K562 (cell line): ENCODE data around the gene ENG. TPM values are rescaled to one million over a fixed set of nuclear protein-coding genes. Genes with fewer than 3 reads are reported as not detected.

Experiments used
- BHLHE40 ChIP-seq: IDR thresholded peaks from 2 replicates; pipeline ENCODE4 v1.6.1; 2011; ENCODE audit warnings: low read length, improper control_type of control experiment
- CREM ChIP-seq: IDR thresholded peaks from 2 replicates; pipeline ENCODE4 v1.6.1; 2014; ENCODE audit warnings: antibody characterized with exemption, low read depth
- DMBX1 ChIP-seq: fragments of 250-450 bp; sonication (Bioruptor Pico); IDR thresholded peaks from 2 replicates; pipeline ENCODE4 v1.8.0; 2022; ENCODE audit warnings: inconsistent platforms, mild to moderate bottlenecking, moderate library complexity, borderline replicate concordance
- DNMT1 ChIP-seq: fragments of 450-650 bp; IDR thresholded peaks from 2 replicates; pipeline ENCODE4 v1.6.1; 2016; ENCODE audit warnings: antibody characterized with exemption, mild to moderate bottlenecking
- HDAC8 ChIP-seq: fragments of 450-650 bp; IDR thresholded peaks from 2 replicates; pipeline ENCODE4 v1.6.1; 2016; ENCODE audit warnings: mild to moderate bottlenecking, missing genetic modification characterization, moderate library complexity, missing compliant biosample characterization
- MIER1 ChIP-seq: fragments of 450-650 bp; IDR thresholded peaks from 2 replicates; pipeline ENCODE4 v1.6.1; 2016; ENCODE audit warnings: antibody characterized with exemption, mild to moderate bottlenecking, low read depth
- MTA3 ChIP-seq: fragments of 450-650 bp; formaldehyde crosslinking; IDR thresholded peaks from 2 replicates; pipeline ENCODE4 v1.6.1; 2017; ENCODE audit warnings: mild to moderate bottlenecking, borderline replicate concordance
- POLR2G ChIP-seq: fragments of 200-400 bp; formaldehyde crosslinking; IDR thresholded peaks from 2 replicates; pipeline ENCODE4 v1.6.1; 2017; ENCODE audit warnings: low read depth, mild to moderate bottlenecking, antibody characterized with exemption, low read length, moderate library complexity
- PTBP1 ChIP-seq: fragments of 200-400 bp; formaldehyde crosslinking; IDR thresholded peaks from 2 replicates; pipeline ENCODE4 v1.6.1; 2017; ENCODE audit warnings: low read depth, low read length
- SMC3 ChIP-seq: conservative IDR thresholded peaks from 2 replicates; pipeline ENCODE4 v1.6.1; 2011; ENCODE audit warnings: low read depth, low read length, improper control_type of control experiment; ENCODE audit not compliant: insufficient read depth
- SOX6 ChIP-seq: fragments of 450-650 bp; IDR thresholded peaks from 2 replicates; pipeline ENCODE4 v1.6.1; 2014; ENCODE audit warnings: mild to moderate bottlenecking
- STAG1 ChIP-seq: sonication (generic); formaldehyde crosslinking; IDR thresholded peaks from 2 replicates; pipeline ENCODE4 v1.5.0; 2020; ENCODE audit warnings: missing genetic modification reagents, borderline replicate concordance
- TFAM ChIP-seq: fragments of 250-450 bp; sonication (Bioruptor Pico); conservative IDR thresholded peaks from 2 replicates; pipeline ENCODE4 v1.5.0; 2021; ENCODE audit warnings: mild to moderate bottlenecking, moderate library complexity
- ZEB2 ChIP-seq: fragments of 450-650 bp; IDR thresholded peaks from 2 replicates; pipeline ENCODE4 v1.6.1; 2016
- ZNF121 ChIP-seq: sonication (generic); formaldehyde crosslinking; conservative IDR thresholded peaks from 2 replicates; pipeline ENCODE4 v1.8.0; 2022; ENCODE audit warnings: missing genetic modification reagents
- ZNF143 ChIP-seq: sonication (generic); formaldehyde crosslinking; IDR thresholded peaks from 2 replicates; pipeline ENCODE4 v1.9.0; 2022; ENCODE audit warnings: mild to moderate bottlenecking, missing genetic modification reagents
- ZNF766 ChIP-seq: fragments of 200-800 bp; sonication (Bioruptor generic); conservative IDR thresholded peaks from 2 replicates; pipeline ENCODE4 v1.6.1; 2016; ENCODE audit warnings: missing genetic modification characterization, missing compliant biosample characterization
- polyA plus RNA-seq, 8 experiments: library from polyadenylated mRNA; depleted of rRNA in 4 of 8; stranded (reverse) in 5 of 8; unstranded in 3 of 8; fragments of >200 nt; fragmentation: Nextera tagmentation in 2 of 8; fragmentation: Illumina TruSeq in 1 of 8; extraction: Ambion mirVana in 2 of 8; extraction: Trizol in 1 of 8; gene quantifications; 2 replicates each; pipeline versions ENCODE4 v1.2.1 to v1.2.3, GENCODE V29; 2011 to 2014; ENCODE audit warnings: inconsistent platforms in 1 of 8, missing spikeins in 1 of 8
- total RNA-seq, 7 experiments: library from RNA; depleted of rRNA in 6 of 7; stranded (reverse); fragments of >200 nt in 6 of 7; fragmentation: Illumina TruSeq in 2 of 7; extraction: Trizol in 2 of 7; gene quantifications; 2 replicates each; pipeline versions ENCODE4 v1.2.1 to v1.2.3, GENCODE V29; 2011 to 2021; ENCODE audit warnings: low replicate concordance in 1 of 7
- TF ChIP-seq, protein P1 (sequence below): sonication (generic); formaldehyde crosslinking; IDR thresholded peaks from 2 replicates; pipeline ENCODE4 v1.8.1; 2023; ENCODE audit warnings: mild to moderate bottlenecking, missing genetic modification reagents
- TF ChIP-seq, protein P2 (sequence below): fragments of 450-650 bp; IDR thresholded peaks from 2 replicates; pipeline ENCODE4 v1.6.1; 2018; ENCODE audit not compliant: partially characterized antibody
- TF ChIP-seq, protein P3 (sequence below): fragments of 450-650 bp; IDR thresholded peaks from 2 replicates; pipeline ENCODE4 v1.6.1; 2016
- TF ChIP-seq, protein P4 (sequence below): fragments of 250-450 bp; sonication (Bioruptor Pico); IDR thresholded peaks from 2 replicates; pipeline ENCODE4 v1.8.0; 2022; ENCODE audit warnings: moderate library complexity, mild to moderate bottlenecking, inconsistent platforms

The ENG gene
- total and polyA plus RNA-seq, 9 of the 15 experiments (the other 6 are each of a cell fraction or from before 2014, with no cell fraction given), result 0.04 to 0.40 (median 0.14) TPM; not detected in 1

DNA sequence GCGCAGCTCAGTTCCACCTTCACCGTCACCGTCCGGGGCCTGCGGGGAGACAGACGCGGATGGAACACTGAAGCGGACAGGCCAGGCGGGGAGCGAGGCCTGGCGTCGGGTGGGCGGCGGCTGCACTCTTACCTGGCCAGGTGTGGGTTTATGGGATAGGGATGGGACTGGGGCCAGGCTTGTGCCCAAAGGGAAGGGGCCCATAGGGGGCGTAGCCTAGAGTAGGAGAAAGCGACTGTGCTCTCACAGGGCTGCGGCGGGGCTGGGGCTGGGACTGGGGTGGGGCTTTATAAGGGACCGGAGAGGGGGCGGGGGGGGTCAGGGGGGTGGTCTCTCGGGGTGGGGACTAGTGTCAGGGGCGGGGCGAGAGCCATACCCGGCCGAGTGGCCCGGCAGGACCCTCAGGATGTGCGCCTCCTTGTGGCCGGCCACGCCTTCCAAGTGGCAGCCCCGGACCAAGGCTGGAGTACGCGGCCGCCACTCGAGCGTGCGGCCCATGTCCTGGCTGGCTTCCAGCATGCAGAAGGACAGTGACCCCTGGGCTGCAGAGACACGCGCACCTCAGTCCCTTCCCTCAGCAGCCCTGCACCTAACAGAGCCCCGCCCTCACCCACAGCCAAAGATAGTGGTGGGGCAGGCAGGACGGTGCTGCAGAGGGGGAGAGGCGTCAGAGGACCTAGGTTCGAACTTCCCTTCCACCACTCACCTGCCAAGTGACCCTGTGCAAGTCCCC is 29.0 kb downstream of the ENG start (continued):
- TF ChIP-seq DNMT1 (no peak), CREM (peak; percentile 18; the same call in 1 of the 2 replicates), ZNF143 (CRISPR knock-in tag) (no peak), POLR2G (peak; percentile 69), ZNF766 (CRISPR knock-in tag) (0 out of 2 replicates have a peak, but pooled peaks have one; percentile 31), SOX6 (no peak), DMBX1 (CRISPR knock-in tag) (no peak), HDAC8 (tag) (no peak), SMC3 (peak; percentile 46; the same call in 1 of the 2 replicates), STAG1 (no peak), ZEB2 (0 out of 2 replicates have a peak, but pooled peaks have one; percentile 31), MIER1 (no peak), ZNF121 (CRISPR knock-in tag) (no peak), PTBP1 (no peak), MTA3 (peak; percentile 51; the same call in 1 of the 2 replicates), BHLHE40 (peak; percentile 58), TFAM (CRISPR knock-in tag) (no peak)
- TF ChIP-seq, protein P1, sequence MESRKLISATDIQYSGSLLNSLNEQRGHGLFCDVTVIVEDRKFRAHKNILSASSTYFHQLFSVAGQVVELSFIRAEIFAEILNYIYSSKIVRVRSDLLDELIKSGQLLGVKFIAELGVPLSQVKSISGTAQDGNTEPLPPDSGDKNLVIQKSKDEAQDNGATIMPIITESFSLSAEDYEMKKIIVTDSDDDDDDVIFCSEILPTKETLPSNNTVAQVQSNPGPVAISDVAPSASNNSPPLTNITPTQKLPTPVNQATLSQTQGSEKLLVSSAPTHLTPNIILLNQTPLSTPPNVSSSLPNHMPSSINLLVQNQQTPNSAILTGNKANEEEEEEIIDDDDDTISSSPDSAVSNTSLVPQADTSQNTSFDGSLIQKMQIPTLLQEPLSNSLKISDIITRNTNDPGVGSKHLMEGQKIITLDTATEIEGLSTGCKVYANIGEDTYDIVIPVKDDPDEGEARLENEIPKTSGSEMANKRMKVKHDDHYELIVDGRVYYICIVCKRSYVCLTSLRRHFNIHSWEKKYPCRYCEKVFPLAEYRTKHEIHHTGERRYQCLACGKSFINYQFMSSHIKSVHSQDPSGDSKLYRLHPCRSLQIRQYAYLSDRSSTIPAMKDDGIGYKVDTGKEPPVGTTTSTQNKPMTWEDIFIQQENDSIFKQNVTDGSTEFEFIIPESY (CRISPR knock-in tag), result peak; percentile 44; the same call in 1 of the 2 replicates
- TF ChIP-seq, protein P2, sequence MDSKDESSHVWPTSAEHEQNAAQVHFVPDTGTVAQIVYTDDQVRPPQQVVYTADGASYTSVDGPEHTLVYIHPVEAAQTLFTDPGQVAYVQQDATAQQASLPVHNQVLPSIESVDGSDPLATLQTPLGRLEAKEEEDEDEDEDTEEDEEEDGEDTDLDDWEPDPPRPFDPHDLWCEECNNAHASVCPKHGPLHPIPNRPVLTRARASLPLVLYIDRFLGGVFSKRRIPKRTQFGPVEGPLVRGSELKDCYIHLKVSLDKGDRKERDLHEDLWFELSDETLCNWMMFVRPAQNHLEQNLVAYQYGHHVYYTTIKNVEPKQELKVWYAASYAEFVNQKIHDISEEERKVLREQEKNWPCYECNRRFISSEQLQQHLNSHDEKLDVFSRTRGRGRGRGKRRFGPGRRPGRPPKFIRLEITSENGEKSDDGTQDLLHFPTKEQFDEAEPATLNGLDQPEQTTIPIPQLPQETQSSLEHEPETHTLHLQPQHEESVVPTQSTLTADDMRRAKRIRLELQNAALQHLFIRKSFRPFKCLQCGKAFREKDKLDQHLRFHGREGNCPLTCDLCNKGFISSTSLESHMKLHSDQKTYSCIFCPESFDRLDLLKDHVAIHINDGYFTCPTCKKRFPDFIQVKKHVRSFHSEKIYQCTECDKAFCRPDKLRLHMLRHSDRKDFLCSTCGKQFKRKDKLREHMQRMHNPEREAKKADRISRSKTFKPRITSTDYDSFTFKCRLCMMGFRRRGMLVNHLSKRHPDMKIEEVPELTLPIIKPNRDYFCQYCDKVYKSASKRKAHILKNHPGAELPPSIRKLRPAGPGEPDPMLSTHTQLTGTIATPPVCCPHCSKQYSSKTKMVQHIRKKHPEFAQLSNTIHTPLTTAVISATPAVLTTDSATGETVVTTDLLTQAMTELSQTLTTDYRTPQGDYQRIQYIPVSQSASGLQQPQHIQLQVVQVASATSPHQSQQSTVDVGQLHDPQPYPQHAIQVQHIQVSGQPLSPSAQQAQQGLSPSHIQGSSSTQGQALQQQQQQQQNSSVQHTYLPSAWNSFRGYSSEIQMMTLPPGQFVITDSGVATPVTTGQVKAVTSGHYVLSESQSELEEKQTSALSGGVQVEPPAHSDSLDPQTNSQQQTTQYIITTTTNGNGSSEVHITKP, result peak; percentile 5
- TF ChIP-seq, protein P3, sequence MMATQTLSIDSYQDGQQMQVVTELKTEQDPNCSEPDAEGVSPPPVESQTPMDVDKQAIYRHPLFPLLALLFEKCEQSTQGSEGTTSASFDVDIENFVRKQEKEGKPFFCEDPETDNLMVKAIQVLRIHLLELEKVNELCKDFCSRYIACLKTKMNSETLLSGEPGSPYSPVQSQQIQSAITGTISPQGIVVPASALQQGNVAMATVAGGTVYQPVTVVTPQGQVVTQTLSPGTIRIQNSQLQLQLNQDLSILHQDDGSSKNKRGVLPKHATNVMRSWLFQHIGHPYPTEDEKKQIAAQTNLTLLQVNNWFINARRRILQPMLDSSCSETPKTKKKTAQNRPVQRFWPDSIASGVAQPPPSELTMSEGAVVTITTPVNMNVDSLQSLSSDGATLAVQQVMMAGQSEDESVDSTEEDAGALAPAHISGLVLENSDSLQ, result peak; percentile 33
- TF ChIP-seq, protein P4, sequence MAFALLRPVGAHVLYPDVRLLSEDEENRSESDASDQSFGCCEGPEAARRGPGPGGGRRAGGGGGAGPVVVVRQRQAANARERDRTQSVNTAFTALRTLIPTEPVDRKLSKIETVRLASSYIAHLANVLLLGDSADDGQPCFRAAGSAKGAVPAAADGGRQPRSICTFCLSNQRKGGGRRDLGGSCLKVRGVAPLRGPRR, result no peak
